Measurements from ENCODE around the gene FSTL4. TPM values are rescaled to one million over a fixed set of nuclear protein-coding genes. Genes with fewer than 3 reads are reported as not detected.

Gene FSTL4
- polyA plus RNA-seq, 3 donors, result 0.42 to 1.2 (median 0.94) TPM

GRCh38 chr5:133387091-133387490 is 225.2 kb downstream of the FSTL4 start:
- DNase-seq (ENCODE audit: extremely low read depth in 1 of 11, low read depth in 9 of 11, low spot score in 4 of 11), result no peak

DNA sequence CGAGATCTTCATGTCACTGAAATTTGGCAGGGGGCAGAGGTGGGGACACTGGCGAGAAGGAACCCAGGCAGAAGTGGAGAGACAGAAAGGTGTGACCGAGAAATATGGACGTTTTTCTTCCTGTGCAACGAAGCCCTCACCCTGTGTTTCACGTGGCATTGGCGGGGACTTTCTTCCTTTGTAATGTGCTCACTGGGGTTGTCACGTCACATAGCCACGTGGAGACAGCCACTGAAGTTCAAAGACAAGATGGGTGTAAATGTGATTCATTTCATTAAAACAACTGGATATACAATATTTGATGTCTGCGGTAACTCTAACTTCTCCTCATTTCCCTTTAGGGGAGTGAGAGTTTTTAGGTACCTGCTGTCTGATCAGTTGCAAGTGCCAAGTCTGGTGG is 225.7 kb downstream of the FSTL4 start:
- no peak for DNase-seq (ENCODE audit: extremely low read depth in 1 of 11, low read depth in 9 of 11, low spot score in 4 of 11)

DNA sequence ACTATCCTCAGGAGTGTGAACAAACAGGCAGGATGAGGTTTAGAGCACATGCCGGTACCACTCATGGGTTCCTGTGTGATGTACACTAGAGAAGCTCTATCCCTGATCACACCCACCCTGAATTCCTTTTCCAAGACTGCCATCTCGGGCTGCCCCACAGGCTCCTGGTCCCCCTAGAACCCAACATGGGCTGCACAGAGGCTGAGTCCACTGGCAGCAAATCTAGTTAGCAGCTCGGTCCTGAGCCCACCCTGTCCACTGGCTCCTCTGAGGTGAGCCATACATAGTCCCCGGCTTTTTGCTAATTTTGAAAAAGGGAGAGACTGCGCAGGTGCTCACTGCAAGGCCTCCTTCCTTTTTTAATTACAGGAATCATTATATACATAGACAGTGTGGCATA is 227.0 kb downstream of the FSTL4 start:
- no peak for DNase-seq (ENCODE audit: extremely low read depth in 1 of 11, low read depth in 9 of 11, low spot score in 4 of 11)

DNA sequence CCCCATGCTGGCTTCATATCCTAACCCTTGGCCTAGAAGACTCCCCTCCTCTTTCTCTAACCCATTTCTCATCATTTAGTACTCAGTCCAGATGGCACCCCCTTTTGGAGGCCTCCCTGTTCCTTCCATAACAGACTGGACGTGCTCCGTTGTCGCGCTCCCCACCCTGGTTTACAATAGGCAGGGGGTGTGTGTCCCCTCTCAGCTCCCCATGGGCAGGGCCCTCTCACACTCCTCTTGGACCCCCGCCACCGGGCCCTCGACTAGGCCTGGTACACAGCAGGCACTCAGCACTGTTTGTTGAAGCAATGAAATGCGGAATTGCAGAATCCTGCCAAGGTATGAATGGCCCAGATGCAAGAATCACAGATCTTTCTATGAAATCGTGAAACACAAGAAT is 227.4 kb downstream of the FSTL4 start:
- no peak for DNase-seq (ENCODE audit: extremely low read depth in 1 of 11, low read depth in 9 of 11, low spot score in 4 of 11)

DNA sequence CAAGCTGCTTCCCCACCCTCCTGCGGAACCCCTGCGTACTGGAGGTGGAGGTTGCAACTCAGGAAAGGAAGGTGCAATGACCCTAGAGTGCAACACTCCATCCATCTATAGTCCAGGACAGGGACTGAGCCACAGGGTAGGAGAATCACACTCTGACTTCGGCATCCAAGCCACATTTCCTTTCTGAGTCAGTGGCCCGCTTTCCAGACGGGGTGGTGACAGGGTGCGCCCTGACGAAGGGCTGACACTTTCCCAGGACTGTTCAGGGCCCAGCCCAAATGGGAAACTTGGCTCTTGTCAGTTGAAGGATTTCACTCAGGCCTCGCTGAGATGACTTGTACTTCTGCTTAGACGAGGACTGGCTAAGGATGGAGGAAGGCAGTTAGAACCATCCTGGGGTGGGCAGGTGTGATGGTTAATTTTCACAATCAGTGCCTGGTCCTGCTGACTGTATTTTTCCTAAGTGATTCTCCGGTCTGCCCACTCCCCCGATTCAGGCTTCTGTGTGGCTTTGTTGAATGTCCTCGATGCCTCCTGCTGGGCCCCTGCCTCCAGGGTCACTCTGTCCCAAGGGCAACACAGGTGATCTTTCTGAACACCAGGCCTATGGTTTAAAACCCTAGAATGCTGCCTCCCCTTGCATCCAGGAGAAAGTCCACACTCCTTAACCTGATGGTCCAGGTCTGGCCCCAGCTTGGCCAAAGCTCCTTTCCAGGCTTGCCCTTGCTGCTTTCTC is 228.1 kb downstream of the FSTL4 start:
- DNase-seq (ENCODE audit: extremely low read depth in 1 of 11, low read depth in 9 of 11, low spot score in 4 of 11), result no peak

- no peak for DNase-seq (ENCODE audit: extremely low read depth in 1 of 11, low read depth in 9 of 11, low spot score in 4 of 11)
Measured at GRCh38 chr5:133383580-133383939, 228.8 kb downstream of the FSTL4 start.

- no peak for DNase-seq (ENCODE audit: extremely low read depth in 1 of 11, low read depth in 9 of 11, low spot score in 4 of 11)
Measured at GRCh38 chr5:133382661-133383579, 229.4 kb downstream of the FSTL4 start.

DNA sequence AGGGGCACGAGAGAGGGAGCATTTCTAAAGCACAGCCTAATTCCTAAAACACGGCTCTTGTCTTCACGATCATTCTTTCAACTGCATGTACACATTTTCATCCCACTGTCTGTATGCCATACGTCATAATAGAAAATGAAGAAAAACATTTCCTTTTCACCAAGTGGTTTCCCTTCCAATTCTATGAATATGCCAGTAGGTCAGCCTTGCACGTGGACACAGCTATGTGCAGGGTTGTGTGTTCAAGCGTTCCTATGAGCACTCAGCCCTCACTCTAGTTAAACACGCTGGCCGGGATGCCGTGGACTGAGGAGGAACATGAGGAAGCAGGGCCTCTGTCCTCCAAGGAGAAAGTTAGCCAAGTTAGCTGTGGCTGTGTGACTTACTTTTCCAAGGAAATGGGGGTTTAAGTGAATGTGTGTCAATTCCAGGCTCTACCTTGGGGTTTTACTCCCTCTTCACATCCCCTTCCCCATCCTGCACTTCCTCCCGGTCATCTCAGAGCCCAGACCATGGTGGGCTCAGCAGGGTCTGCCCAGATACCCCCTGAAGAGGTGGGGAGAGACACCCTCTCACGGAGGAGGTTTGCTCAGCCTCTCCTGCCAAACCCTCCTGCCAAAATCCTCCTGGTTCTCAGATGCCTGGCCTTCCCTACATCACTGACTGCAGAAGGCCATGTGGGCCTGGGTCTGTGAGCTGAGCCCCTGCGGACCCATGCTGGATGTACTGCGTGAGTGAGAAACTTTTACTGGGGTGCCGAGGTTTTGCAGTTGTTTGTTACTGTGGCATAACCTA is 230.6 kb downstream of the FSTL4 start:
- DNase-seq (ENCODE audit: extremely low read depth in 1 of 11, low read depth in 9 of 11, low spot score in 4 of 11), result no peak

DNA sequence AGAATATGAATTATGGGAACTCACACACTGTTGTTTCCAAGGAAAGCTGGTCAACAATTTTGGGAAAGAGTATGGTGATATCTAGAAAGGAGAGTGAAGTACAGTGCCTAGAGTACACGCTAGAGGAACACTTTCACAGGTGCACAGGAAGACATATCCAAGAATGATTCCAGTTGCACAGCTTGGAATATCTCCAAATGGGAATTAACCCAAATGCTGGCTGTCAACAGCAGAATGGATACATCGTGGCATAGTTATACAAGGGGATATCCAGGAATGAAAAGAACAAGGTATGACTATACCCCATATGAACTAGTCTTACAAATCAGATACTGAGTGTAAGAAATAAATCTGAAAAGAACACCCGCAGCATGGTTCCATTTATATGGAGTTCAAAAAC is 231.3 kb downstream of the FSTL4 start:
- no peak for DNase-seq (ENCODE audit: extremely low read depth in 1 of 11, low read depth in 9 of 11, low spot score in 4 of 11)

GRCh38 chr5:133377736-133378135 is 234.6 kb downstream of the FSTL4 start:
- DNase-seq (ENCODE audit: extremely low read depth in 1 of 11, low read depth in 9 of 11, low spot score in 4 of 11), result no peak

- no peak for DNase-seq (ENCODE audit: extremely low read depth in 1 of 11, low read depth in 9 of 11, low spot score in 4 of 11)
Measured at GRCh38 chr5:133376986-133377385, 235.4 kb downstream of the FSTL4 start.

DNA sequence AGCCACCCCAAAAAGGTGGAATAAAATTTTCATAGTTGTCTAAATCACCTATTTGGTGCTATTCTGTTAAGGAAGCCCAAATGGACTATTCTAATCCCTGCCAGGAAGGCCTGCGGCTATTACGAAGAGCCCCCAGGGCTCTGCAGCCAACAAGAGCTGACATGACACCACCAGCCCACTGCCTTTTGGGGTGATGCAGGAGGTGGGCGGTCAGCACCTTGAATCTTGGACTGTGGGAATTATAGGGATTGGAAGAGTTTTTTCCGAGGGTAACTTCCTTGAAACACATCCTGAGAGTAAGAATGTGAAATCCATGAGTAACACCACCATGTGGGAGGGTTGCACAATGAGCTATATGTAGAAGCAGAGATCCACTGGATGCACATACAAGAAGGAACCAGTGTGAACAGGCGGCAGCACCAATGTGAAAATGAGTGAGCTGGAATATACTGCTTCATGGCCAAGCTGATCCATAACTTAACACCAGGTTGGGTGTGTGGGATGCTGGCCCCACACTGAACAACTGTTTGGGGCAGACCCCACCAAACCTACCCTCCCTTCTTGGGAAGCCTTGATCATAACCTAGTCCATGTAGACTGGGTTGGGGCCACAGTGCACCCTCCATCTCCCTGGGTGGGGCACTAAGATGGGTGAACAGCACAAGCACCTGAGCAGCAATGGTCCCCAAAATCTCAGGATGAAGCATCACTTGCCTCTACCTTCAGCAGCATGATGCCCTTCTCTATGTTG is 239.0 kb downstream of the FSTL4 start:
- no peak for DNase-seq (ENCODE audit: extremely low read depth in 1 of 11, low read depth in 9 of 11, low spot score in 4 of 11)

GRCh38 chr5:133372293-133372937 is 239.9 kb downstream of the FSTL4 start:
- no peak for DNase-seq (ENCODE audit: extremely low read depth in 1 of 11, low read depth in 9 of 11, low spot score in 4 of 11)

GRCh38 chr5:133371371-133372155 is 240.8 kb downstream of the FSTL4 start:
- no peak for DNase-seq (ENCODE audit: extremely low read depth in 1 of 11, low read depth in 9 of 11, low spot score in 4 of 11)

GRCh38 chr5:133370904-133371303 is 241.4 kb downstream of the FSTL4 start:
- DNase-seq (ENCODE audit: extremely low read depth in 1 of 11, low read depth in 9 of 11, low spot score in 4 of 11), result no peak

- no peak for DNase-seq (ENCODE audit: extremely low read depth in 1 of 11, low read depth in 9 of 11, low spot score in 4 of 11)
Measured at GRCh38 chr5:133370036-133370831, 242.1 kb downstream of the FSTL4 start.

Measured in renal cortex interstitium (tissue), 11 donors.